ENCODE measurements around the gene PCSK4.

Gene PCSK4

GRCh38 chr19:1452802-1453524 lies 37.2 kb downstream of the PCSK4 start:
- DNase-seq: no peak

GRCh38 chr19:1451916-1452801 lies 38.0 kb downstream of the PCSK4 start:
- no peak for DNase-seq

DNA sequence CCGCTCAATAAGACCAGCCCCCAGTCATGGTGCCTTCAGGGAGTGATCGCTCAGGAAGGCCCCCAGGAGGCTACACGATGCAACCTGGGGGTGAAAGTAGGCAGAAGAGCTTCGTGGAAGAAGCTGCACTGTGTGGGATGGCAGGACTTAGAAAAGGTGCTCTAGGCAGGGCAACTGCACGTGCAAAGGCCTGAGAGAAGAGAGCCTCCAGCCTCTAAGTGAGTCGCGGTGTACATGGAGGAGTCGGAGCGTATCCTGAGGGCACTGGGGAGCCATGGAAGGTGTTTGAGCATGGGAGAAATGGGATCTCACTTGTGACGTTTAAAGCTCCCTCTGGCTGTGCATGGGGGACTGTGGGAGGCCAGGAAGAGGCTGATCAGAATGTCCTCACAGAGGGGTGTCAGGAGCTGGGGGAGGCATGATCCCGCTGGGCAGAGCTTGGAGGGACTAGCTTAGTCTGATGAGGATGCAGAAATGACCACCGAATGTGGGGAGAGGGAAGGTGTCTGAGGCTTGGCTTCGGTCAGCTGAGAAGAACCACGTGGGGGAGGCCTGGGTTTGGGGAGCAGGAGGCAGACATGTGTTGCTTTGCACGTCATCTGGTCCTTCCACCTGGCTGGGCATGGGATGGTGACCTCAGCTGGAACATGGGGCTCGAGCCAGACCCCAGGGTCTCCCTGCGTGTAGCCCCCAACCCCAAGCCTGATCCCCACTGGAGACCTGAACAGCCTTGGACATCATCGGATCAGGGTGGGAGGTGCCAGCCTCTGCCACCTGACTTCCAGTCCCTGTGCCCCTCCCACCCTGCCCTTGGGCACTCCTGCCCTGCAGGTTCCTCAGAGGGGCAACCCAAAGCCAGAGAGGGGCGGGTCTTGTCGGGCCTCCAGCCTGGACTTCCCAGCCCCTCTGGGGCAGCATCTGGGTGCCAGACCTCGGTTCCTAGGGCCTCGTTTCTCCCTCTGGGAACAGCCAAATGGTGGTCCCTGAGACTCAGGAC lies 39.1 kb downstream of the PCSK4 start:
- DNase-seq: no peak

DNA sequence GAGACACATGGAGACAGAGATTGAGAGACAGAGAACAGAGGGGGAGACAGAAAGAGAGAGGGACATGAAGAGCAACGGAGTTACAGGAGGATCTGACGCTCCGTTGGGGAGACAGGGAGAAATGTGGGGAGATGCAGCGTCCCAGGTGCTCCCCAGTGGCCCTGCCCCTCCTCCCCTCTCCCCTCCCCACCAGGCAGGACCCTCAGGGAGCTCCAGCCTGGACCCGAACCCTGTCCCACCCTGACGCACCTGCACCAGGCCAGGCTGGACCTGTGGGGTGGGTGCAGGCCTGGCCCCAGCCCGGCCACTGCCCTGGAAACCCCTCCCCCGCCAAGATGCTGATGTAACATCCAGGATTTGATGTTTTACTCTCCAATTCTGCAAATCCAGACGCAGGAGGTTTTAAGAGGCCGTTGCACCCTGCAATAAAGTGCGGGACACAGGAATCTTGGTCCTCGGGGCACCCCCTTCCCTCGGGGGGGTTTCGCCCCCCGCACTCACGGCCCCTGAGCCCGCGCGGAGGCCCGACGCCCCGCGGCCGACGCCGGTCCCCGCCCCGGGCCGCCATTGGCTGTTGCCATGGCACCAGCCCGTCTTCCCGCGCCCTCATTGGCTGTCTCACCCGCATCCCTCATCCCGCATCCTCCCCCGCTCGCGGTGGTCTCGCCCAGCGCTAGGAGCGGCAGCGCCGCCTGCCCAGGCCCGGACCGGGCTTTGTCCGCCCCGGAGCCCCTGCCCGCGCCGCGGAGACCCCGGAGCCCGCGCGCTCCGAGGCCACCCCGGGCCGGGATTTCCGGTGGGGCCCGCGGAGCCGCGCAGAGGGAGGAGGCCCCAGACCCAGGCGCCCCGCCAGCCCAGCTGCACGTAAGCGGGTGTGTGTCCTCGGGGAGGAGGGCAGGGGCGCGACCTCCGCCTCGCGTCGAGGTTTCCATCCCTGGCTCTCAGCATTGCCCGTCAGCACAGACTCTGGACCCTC lies 40.4 kb downstream of the PCSK4 start, which contains the start of gene APC2:
APC2 (plus strand) TSS at position 655 of the 976 bp plus-strand sequence. CDS start 2,881 bp downstream, outside the sequence.
- no peak for DNase-seq

DNA sequence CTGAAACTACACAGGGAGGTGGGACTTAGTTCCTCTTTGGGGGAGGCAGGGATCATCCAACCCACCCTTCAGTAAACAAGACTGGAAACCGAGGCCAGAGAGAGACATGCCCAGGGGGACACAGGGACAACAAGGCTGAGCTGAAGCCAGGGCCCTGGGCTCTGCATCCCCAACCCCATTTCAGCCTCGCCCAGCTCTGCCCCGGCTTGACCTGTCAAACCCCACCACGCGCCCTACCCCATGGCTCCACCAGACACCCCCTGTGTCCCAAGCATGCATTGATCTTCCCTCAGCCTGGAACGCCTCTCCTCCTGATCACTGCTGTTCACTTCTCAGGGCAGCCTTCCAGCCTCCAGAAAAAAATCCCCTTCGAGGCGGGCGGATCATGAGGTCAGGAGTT lies 42.2 kb downstream of the PCSK4 start:
- no peak for DNase-seq

GRCh38 chr19:1447504-1447903 lies 42.6 kb downstream of the PCSK4 start:
- DNase-seq: no peak

DNA sequence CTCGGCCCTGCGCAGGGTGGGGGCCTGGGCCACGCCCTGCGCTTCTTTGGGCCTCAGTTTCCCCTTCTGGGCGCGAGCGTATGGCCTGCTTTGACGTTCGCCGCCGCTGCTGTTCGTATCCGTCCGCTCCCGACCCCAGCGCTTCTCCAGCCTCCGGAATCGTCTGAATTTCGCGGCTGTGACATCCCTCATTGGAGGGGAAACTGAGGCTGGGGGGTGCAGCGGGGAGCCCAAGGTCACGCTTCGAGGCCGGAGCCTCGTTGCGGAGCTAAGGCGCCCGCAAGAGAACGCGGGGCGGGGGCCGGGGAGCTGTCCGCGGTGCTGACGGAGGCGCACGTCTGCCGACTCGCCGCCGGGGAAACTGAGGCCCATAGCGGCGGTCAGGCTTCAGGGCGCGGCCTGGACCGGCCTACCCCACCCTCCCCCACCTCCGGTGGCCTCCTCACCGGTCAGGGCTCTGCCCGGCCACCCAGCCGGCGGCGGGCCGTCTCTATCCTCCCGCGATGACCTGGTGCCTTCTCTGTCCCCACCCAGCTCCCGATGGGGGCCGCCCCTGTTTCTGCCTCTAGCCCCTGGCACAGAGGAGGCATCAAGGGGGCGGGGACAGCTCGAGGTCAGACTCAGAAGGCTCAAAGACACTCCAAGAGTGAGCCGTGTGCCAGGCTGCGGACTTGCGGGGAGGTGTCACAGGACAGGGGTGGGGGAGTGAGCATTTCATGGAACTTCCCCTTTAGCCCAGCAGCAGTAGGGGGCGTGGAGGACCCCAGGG lies 43.3 kb downstream of the PCSK4 start:
- no peak for DNase-seq

DNA sequence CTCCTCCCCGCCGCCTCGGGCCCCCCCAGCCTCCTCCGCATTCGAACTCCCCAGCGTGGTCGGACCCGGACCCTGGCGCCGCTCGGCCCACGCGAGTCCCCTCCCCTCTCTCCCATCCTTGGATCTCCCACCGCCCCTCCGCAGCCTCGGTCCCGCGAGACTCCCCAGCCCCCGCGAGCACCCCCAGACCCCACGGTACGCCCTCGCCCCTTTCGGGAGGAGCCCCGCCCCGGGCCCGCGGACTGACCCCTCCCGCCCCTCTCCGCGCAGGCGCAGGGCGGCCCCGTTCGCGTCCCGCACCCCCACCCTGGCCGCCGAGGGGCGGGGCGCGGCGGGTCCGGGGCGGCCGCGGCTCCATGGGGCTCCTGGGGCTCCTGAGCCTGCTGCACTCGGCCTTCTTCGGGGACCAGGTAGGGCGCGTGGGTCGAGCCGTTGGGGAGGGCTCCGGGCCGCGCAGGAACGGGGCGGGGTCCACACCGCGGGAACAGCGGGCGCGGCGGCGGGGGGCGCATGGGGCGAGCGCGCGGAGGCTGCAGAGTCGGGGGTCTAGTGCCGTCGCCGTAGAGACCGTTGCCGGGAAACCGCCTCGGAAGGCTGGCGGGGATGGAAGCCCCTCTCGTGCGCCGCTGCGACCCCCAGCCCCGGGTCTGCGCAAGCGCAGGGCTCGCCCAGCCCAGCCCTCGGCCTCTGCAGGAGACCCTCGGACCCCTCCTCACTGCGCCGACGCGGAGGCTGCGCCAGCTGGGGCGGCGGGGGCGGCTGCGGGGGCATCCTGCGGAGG lies 44.0 kb downstream of the PCSK4 start:
- DNase-seq: no peak

- DNase-seq: peak; percentile 79 to 91 (median 87)
Measured at GRCh38 chr19:1445185-1445931, 44.8 kb downstream of the PCSK4 start.

DNA sequence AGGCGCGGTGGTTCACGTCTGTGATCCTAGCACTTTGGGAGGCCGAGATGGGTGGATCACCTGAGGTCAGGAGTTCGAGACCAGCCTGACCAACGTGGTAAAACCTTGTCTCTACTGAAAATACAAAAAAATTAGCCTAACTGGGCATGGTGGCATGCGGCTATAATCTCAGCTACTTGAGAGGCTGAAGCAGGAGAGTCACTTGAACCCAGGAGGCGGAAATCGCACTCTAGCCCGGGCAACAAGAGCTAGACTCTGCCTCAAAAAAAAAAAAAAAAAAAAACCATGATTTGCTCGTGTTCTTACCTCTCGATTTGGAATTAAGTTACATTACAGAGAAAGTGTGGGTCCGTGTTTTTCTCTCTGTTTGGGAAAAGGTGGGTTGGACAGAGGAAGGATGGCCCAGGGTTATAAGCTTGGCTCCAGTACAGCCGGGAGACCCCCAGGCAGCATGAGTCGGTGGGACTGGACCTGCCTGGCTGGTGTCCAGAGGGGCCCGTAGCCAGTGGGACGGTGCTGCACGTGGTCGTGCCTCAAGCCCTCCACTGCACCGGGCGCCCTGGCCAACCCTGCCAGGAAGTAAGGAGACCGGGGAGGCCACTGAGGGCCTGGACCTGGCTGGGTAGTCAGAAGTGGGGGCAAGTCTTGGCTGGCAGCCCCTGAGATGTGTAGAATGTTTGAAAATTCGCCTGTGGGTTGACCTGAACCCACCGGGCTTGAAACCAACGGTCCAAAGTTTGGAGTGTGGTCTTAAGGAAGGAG lies 48.3 kb downstream of the PCSK4 start:
- no peak for DNase-seq

DNA sequence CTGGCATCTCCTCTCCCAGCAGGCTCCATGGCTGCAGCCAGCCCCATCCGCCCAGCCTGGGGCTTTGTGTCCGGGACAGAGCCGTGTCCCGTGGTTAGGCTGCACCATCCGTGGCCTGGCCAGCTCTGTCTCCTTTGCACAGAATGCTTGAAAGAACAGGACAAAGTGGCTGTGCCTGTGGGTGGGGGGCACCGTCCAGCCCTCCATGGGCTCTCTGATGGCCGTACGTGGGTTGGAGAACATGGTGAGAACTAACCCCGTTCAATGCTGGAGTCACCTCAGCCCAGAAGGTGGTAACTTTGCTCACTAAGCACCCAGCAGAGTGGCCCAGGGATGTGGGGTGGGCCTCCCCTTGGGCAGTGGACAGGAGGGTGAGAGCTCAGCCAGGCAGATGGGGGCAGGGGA lies 49.1 kb downstream of the PCSK4 start:
- no peak for DNase-seq

GRCh38 chr19:1440418-1440801 lies 49.7 kb downstream of the PCSK4 start:
- DNase-seq: no peak

- DNase-seq: peak in 2 of 3 donors; percentile 26 to 38
Measured at GRCh38 chr19:1439525-1440417, 50.4 kb downstream of the PCSK4 start.

- DNase-seq: no peak
Measured at GRCh38 chr19:1438933-1439354, 51.2 kb downstream of the PCSK4 start.

- peak; percentile 97 to 99 (median 98) for DNase-seq
Measured at GRCh38 chr19:1438035-1438932, 51.9 kb downstream of the PCSK4 start, which contains the start of gene RPS15. RPS15 (plus strand) TSS chr19:1438396; CDS start chr19:1438426, 30 bp downstream.

DNA sequence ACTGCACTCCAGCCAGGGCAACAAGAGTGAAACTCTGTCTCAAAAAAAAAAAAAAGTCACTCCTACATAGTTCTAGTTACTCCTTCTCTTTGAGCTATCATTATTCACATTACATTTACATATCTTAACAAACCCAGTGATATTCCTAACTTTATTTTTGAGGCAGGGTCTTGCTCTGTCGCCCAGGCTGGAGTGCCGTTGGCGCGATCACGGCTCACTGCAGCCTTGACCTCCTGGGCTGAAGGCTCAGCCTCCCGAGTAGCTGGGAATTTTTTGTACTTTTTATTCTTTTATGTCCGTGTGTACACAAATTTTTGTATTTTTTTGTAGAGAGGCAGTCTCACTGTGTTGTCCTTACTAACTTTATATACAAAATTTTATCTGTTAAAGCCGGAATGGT lies 52.5 kb downstream of the PCSK4 start:
- DNase-seq: no peak

All from suppressor macrophage treated with lipopolysaccharide for 1 hour (primary cell).